UCSD-AML1 (cell line): ENCODE results near the gene GGT7.
A peak's percentile ranks its signal among the peaks of the same experiment; 100 is the strongest.
"Not testable (repeated sequence)": the region's sequence is repeated elsewhere in the genome, so short reads cannot be mapped to it uniquely, and the experiment has no call there.

Experiments
- DNase-seq: peaks from one replicate; lab custom pipeline; 2025; ENCODE audit not compliant: unreplicated experiment; lab: John Stamatoyannopoulos, UW

GGT7 gene, protein sequence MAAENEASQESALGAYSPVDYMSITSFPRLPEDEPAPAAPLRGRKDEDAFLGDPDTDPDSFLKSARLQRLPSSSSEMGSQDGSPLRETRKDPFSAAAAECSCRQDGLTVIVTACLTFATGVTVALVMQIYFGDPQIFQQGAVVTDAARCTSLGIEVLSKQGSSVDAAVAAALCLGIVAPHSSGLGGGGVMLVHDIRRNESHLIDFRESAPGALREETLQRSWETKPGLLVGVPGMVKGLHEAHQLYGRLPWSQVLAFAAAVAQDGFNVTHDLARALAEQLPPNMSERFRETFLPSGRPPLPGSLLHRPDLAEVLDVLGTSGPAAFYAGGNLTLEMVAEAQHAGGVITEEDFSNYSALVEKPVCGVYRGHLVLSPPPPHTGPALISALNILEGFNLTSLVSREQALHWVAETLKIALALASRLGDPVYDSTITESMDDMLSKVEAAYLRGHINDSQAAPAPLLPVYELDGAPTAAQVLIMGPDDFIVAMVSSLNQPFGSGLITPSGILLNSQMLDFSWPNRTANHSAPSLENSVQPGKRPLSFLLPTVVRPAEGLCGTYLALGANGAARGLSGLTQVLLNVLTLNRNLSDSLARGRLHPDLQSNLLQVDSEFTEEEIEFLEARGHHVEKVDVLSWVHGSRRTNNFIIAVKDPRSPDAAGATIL

DNA sequence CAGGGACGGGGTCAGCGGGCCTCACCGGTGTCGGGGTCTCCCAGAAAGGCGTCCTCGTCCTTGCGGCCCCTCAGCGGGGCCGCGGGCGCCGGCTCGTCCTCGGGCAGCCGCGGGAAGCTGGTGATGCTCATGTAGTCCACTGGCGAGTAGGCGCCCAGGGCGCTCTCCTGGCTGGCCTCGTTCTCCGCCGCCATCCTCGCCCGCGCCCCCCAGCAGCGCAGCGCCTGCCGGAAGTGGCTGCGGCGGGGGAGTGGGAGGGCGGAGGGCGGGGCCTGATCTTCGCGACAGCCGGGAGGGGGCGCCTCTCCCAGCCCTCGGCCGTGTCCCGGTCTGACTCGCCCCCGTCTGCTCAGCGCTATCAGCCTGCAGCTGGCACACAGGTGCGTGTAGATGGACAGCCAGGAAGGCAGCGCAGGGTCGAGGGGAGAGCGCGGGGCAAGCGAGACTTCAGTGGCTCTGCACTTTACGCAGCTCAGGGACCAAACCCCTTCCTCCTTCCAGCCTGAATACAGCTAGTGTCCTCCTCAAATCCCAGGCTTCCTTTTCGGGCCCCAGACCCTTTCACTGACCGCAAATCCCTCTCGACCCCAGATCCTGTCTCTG is at the start of gene GGT7:
Gene GGT7, minus strand, starts transcription at position 235 of the 603 bp plus-strand sequence. Its CDS starts 41 bp downstream, at position 194.
- peak; percentile 78 for DNase-seq

DNA sequence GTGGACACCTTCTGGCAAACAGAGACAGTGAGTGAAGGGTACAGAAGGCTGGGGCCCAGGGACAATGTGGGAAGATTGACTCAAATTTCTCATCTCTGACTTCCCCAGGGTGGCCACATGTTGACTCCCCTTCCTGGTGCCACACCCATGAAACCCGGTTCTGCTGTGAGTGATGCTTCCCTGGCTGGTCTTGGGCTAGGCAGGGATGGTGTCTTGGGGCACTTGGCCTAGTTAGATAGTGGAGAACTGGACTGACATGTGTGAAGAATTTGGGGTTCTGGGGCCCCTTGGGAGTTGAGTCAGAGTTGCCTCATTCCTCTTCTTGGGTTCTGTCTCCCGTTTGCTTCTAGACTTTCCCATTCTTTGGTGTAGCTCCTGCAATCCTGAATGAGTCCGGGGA is 48.8 kb upstream of the GGT7 start:
- no peak for DNase-seq

DNA sequence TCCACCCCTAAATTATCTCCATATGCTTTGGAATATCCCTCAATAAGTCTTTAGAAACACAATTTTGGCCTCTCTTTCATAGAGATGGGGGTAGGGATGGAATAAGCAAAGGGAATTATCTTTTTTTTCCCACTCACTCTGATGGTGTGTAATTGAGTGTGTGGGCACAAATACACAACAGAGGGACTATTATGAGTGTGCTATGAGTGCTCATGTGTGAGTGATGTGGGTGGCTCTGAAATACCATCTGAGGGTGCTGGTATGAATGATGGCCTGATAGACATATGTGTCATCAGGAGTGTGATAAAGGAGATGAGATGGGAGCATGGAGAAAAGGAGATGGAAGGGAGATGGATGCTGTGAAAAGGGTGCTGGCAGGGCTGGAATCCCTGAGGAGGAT is 47.4 kb upstream of the GGT7 start:
- DNase-seq = no peak

DNA sequence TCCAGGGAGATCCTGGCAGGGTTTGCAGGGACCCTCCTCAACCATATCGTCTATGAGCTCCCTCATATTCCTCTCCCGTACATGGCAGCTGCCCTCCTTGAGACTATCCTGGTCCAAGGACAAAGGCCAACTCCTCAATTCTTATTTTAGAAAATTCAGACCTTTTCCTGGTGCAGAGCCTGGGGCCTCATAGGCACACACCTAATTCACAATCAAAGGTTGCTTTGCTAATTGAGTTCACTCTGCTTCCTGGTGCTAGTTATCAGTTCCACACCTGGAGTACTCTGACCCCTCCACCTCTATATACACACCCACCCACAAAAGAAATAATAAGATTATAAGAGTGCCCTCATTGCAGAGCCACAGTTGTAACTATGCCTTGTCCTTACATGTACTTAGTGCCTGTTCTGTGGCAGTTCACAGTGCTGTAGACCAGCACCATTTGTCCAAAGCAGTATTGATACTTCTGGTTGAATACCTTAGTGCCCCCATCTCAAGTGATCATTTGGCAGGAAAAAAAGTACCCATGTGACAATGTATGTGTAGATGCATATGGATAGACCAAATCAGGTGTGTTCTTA is 44.2 kb upstream of the GGT7 start:
- DNase-seq = no peak

DNA sequence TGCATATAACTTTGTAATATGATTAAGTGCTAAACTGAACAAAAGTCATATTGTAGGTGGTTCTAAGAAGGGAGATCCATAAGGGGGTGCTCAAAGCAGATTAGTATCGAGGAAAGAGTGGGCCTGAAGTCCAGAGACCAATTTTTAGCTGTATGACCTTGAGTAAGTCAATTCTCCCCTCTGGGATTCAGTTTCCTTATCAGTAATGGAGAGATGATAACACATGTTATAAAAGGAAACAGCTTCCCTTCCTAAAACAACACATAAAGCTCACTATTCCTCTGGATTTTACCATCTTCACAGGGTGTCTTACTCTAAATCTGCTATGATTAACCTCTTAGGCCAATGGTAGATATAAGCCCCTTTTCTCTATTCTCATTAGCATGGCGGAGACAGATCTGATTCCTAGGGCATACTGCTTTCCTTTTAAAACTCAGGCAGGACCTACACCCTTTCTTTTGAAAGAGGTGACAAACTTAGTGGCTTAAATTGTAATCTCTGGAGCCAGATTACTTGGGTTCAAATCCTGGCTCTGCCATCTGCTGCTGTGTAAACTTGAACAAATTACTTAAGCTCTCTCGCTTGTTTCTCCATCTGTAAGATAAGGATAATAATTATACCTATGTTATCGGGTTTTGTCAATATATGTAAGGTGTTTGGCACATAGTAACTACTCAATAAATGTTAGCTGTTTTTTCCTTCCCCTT is 43.2 kb upstream of the GGT7 start:
- DNase-seq = no peak

DNA sequence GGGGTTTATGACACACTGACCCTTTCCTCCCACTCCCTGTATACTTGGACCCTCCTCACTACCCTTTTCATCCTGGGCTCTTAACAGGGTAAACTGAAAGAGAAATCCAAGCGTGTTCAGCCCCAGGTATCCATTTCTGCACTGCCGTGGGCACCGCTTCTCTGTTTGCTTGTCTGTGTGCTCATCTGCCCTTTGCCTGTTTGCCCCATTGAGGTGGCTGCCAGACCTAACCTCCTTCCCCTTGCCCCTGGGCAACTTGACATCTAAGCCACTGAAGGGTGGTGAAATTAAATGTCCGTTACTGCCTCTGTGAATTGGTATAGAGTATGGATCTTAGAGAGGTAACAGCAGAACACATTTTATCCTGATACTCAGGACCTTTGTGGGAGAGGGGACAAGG is 42.5 kb upstream of the GGT7 start:
- DNase-seq = no peak

DNA sequence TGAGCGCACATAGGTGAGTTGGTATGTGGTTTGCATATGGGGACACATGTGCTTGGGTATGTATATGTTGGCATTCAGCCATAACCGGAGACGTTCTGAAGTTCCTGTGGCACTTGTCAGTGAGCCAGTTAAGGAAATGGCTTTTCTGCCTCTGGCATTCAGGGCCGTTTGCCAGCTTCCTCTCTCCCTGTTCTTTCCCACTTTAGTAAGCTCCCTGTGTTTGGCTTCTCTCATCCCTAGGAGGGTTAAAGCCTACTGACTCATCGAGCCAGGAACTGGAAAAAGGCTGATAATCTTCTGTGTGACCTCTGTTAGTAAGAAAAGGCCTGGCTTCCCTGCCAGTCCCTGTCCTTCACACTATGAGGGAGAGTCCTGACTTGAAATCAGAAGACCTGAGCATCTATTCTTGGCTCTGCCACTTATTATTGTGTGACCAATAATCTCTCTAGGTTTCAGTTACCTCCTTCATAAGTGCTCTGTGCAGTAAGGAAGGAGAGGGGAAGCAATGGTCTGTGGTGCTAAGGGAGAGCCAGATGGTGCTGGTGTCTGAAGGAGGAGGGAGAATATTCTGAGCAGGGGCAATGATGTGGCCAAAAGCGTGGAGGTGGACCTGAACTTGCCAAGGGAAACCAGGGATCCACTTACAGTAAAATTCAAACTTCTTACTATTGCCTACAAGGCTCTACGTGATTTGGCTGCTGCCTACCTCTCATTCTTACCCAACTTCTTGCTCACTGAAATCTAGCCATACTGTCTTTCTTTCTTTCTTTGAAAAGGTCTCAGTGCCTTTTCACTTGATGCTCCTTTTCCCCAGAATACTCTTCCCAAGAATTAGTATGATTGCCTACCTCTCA is 35.2 kb upstream of the GGT7 start:
- peak; percentile 47 for DNase-seq

DNA sequence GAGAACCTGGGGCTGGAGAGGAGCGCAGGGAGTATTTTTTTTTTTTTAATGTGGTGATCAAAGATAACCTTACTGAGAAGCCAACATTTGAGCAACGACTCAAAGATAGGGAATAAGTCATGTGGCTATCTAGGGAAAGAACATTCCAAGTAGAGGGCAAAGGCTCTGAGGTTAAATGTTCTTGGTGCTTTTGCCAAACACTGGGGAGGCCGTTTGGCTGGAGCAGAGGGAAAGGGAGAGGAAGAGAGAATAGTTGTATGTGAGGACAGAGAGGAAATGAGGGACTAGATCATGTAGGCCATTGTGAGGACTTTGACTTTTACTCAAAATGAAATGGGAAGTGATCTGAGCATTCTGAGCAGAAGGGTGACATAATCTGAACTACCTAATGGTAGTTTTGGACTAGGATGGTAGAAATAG is 31.6 kb upstream of the GGT7 start:
- DNase-seq = no peak

DNA sequence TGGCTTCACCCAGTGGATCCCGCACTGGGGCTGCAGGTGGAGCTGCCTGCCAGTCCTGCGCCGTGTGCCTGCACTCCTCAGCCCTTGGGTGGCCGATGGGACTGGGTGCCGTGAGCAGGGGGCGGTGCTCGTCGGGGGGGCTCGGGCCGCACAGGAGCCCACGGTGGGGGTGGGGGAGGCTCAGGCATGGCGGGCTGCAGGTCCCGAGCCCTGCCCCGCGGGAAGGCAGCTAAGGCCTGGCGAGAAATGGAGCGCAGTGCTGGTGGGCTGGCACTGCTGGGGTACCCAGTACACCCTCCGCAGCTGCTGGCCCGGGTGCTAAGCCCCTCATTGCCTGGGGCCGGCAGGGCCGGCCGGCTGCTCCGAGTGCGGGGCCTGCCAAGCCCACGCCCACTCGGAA is 26.1 kb upstream of the GGT7 start:
- not testable (repeated sequence) for DNase-seq

DNA sequence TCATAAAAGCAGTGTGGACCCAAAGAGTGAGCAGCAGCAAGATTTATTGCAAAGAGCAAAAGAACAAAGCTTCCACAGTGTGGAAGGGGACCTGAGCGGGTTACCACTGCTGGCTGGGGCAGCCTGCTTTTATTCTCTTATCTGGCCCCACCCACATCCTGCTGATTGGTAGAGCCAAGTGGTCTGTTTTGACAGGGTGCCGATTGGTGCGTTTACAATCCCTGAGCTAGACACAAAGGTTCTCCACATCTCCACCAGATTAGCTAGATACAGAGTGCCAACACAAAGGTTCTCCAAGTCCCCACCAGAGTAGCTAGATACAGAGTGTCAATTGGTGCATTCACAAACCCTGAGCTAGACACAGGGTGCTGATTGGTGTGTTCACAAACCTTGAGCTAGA is 25.5 kb upstream of the GGT7 start:
- DNase-seq = not testable (repeated sequence)

DNA sequence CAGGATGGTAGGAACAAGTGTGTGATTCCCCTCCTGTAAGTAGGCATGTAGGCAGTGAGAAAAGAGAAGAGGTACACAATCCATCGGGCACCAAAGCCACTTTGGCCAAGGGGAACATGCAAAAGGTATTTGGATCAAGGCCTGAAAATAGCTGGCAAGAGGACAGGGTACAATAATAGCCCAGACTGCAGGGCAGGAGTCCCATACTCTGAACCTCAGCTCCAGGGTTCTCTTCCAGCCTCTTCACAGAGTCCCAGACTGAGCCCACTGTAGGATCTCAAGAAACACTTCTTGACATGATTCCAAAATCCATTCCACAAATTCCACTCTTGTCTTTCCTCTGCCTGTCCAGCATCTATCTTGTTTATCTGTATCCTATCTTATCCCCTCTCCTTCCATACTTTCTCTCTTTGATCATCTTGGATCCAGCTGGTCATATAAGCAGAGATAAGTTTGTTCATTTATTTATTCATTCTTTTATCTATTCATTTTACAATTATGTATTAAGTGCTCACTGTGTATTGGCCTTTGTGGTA is 23.5 kb upstream of the GGT7 start:
- DNase-seq = no peak

DNA sequence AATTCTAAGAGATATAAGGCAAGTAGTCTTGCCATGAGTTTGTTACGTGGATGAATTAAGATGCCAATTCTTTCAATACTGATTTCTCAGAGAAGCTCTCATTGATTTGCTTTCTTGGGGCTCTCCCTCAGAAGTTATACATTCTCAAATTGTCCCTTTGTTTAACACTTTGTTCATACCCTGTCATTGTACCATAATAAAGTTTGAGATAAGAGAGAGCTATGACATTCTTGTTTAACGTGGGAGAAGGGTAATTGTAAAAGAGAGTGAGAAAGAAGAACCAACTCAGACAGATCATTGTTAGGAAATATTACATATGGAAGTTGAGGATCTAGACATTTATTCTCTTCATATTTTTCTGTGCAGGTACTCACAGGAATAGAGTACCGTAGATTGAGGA is 22.8 kb upstream of the GGT7 start:
- no peak for DNase-seq

DNA sequence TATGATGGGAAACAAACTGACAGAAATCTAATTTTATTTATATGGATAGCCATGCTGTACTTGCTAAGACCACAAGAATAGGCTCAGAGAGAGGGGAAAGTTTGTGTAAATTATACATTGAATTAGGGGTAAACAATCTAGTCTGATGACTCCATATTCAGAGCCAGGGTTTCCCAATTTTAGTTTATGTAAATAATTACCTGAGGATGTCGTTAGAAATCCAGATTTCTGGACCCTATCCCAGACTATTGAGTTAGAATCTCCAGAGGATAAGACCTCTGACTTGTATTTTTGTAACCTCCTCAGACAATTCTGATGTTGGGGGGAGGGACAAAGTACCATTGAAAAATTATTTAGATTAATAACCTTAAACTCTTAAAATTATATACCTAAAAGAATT is 22.1 kb upstream of the GGT7 start:
- DNase-seq = no peak

DNA sequence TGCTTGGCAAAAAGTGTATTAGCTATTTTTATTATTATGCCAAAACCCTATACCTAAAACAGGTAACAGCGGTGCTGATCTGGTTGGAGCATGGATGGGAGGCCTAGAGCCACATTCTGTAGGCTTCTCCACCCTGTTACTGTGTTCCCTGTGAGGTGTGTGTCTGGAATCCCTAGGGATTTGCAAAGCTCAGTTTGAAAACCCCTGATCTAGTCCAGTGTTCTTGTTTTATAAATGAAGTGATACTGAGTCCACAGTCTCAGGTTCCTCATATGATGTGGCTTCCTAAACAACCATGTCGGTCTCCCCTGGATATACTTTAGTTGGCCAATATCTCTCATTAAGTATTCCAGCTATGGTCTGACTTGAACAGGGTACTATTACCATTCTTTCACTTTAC is 20.0 kb upstream of the GGT7 start:
- no peak for DNase-seq

DNA sequence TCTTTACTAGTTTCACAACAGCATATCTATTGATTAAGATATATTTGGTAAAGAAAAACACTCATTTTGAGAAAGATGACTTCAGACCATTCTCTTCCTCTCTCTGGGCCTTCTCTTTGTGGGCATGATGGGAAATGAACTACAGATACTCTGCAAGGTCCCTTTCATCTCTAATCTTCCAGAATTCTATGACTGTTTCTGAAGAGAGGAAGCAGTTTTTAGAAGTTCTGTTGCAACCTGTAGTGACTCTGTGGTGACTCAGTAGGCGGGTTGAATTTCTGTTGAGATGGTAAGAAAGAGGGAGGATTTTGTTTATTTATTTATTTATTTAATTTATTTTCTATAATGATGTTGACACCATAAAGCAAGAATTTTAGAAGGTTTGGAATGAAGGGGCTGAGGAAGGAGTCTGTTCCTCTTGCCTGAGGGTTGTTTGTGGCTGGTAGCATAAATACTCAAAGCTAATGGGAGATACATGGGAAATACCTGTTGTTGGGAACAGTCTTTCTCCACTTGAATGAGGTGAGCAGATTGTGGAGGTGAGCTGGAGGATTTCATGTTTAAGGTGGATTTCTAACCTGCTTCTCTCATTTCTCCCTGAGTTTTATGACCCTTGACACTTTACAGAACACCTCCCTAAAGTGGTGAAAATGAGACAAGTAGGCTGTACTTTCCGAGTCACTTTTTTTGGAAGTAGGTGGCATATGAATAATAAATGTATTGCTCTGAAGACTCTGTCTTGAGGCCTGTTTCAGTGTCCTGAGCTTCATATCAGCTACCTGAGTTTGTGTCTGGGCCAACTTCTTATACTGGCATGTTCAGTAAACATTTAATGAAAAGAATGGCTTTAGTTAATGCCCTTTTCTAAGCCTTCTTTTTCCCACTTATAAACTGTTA is 18.8 kb upstream of the GGT7 start:
- DNase-seq = no peak

DNA sequence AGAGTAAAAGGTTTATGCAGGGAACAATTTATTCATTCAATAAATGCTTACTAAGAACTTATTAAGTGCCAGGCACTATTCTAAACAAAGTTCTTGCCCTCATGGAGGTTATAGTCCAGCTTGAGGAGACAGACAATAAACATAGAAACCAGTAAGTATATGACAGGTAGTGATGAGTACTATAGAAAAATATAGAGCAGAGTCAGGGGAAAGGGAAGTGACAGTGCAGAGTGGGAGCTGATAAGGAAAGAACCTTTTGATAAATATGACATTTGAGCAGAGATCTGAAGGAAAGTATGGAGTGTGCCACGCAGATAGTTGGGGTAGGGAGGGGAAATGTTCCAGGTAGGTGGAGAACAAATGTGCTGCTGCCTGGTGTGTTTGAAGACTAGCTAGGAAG is 15.8 kb upstream of the GGT7 start:
- DNase-seq = no peak

DNA sequence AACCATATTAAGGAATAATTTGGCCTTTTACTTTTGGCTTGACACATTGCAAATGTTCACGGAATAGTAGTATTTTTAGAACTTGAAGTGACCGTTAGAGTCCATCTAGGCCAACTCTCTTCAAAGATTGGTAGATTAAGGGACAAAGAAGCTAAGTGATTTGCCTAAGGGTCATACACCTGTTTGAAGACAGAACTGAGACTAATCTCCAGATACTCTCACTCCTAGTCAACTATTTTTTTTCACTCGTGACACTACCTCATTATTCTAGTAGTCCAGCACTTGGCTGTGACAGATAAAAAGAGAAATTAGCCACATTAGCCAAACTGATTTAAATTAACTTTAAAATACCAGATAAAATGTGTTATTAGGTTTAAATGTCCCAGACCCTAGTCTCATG is 14.4 kb upstream of the GGT7 start:
- no peak for DNase-seq

DNA sequence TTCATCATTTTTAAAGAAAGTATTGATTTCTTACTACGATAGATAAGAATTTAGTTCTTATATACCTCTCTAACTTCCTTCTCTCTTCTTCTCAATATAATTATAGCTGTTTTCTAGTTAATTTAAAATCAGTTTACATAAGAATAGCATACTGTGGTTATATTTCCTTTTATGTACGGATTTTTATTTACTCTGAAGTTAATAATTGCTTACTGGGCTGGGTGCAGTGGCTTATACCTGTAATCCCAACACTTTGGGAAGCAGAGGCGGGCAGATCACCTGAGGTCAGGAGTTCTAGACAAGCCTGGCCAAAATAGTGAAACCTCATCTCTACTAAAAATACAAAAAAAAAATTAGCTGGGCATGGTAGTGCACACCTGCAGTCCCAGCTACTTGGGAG is 13.5 kb upstream of the GGT7 start:
- no peak for DNase-seq

DNA sequence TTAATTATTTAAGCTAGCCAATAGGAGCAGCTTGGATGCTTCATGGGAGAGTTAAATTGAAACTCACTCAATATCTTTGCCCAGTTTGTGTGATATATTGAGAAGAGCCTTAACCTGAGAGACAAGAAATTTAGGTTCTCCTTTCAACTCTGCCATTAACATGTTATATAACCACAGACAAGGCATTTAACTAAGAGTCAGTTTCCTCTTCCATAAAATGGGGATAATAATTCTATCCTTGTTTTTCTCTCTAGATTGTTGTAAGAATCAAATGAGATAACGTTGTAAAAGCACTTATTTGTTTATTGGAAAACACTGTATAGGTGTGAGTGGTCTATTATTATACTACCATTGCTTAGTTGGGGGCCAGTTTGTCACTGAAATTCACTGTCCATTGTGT is 11.6 kb upstream of the GGT7 start:
- DNase-seq = no peak
